ENCODE results near the gene BLACAT1. TPM values are rescaled to one million over a fixed set of nuclear protein-coding genes. Genes with fewer than 3 reads are reported as not detected.

The BLACAT1 gene
- total RNA-seq, 4 donors from 2014 or later = 0.29 to 2.3 (median 0.99) TPM

DNA sequence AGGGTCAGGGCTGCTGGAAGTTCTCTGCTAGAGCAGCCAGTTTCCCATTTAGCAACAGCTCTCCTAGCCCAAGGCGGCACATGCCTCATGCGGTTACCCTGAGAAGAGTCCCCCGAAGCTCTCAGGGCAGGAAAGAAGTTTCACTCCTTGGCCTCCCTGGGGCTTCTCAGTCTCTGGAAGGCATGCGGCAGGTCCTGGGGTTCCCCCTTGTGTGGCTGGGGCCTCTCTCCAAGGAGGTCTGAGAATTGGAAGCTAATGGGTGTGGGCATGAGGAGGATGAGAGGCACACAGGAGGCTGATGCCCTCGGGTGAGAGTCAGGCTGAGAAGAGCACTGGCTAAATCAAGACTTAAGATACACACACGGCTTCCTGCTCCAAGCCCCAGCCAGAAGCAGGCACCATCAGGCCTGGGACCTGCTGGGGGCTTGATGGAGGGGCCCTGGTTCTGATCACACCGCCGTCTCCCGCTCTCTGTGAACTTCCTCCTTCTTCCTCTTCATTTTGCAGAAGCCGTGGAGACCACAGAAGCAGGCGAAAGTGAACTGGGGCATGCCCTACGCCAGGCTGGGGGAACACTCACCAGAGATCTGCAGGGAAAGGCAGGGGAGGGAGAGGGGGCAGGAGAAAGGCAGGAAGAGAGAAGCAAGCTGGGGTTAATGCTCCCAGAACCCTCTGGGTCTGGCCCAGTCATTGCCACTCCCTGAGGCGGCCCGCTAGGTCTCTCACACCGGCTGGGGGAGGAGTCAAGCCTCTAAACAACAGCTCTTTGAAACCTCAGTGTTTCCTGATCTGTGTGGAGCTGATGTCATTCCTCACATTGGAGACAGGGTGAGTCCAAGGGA is 15.1 kb downstream of the BLACAT1 start:
- no peaks in the 10 kb centered on the region for H3K36me3 ChIP-seq
- WGBS, 2 donors = 11 to 35% methylated on average over 7 of the region's 15 CpGs
- intact Hi-C loops (cut with DNase I) = no loop called here
- no peak for DNase-seq
- H3K27me3 ChIP-seq = peaks cover 0 to 14% (median 0%) of the 10 kb centered on the region in 4 donors
- H3K27ac ChIP-seq = peak overlapping the region in 3 of 4 donors; percentile 26 to 62 (median 61)
- TF ChIP-seq, protein P1, sequence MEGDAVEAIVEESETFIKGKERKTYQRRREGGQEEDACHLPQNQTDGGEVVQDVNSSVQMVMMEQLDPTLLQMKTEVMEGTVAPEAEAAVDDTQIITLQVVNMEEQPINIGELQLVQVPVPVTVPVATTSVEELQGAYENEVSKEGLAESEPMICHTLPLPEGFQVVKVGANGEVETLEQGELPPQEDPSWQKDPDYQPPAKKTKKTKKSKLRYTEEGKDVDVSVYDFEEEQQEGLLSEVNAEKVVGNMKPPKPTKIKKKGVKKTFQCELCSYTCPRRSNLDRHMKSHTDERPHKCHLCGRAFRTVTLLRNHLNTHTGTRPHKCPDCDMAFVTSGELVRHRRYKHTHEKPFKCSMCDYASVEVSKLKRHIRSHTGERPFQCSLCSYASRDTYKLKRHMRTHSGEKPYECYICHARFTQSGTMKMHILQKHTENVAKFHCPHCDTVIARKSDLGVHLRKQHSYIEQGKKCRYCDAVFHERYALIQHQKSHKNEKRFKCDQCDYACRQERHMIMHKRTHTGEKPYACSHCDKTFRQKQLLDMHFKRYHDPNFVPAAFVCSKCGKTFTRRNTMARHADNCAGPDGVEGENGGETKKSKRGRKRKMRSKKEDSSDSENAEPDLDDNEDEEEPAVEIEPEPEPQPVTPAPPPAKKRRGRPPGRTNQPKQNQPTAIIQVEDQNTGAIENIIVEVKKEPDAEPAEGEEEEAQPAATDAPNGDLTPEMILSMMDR (IDR thresholded peaks at IDR 0.05) = no peak
- TF ChIP-seq POLR2A (IDR thresholded peaks at IDR 0.05) = peak in 1 of 4 donors; percentile 33
- H3K4me1 ChIP-seq = peaks cover 24 to 62% (median 25%) of the 10 kb centered on the region in 3 donors
- H3K4me3 ChIP-seq = peak overlapping the region in 2 of 4 donors; percentile 6 to 43
- no peaks in the 10 kb centered on the region for H3K9me3 ChIP-seq

DNA sequence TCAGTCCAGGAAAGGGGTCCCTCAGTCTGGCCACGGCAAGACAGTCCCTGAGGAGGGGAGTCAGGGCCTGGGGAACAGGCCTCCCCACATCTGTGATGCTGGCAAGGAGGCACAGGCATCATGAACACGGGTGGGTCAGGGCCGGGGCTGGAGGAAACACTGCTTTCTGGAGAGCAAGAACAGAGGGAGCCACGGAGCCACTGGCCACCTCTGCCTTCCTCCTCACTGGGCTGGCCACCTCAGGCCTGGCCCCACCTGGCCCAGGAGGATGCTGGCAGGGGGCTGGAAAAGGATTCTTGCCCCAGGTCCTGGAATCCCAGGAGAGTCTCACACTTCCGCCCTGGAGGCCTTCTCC is 15.7 kb downstream of the BLACAT1 start:
- H3K9me3 ChIP-seq = no peaks in the 10 kb centered on the region
- H3K4me3 ChIP-seq = no peak overlapping the region
- TF ChIP-seq, protein P1 (IDR thresholded peaks at IDR 0.05) = no peak
- no peak for TF ChIP-seq POLR2A (IDR thresholded peaks at IDR 0.05)
- H3K27ac ChIP-seq = peak overlapping the region in 2 of 4 donors; percentile 26 to 61
- no peak for DNase-seq
- H3K36me3 ChIP-seq = no peaks in the 10 kb centered on the region
- 71 to 73% methylated on average over 1 to 3 of the region's 5 CpGs for WGBS, 2 donors
- intact Hi-C loops (cut with DNase I) = no loop called here
- peaks cover 0 to 20% (median 0%) of the 10 kb centered on the region in 4 donors for H3K27me3 ChIP-seq
- peaks cover 19 to 56% (median 19%) of the 10 kb centered on the region in 3 donors for H3K4me1 ChIP-seq

DNA sequence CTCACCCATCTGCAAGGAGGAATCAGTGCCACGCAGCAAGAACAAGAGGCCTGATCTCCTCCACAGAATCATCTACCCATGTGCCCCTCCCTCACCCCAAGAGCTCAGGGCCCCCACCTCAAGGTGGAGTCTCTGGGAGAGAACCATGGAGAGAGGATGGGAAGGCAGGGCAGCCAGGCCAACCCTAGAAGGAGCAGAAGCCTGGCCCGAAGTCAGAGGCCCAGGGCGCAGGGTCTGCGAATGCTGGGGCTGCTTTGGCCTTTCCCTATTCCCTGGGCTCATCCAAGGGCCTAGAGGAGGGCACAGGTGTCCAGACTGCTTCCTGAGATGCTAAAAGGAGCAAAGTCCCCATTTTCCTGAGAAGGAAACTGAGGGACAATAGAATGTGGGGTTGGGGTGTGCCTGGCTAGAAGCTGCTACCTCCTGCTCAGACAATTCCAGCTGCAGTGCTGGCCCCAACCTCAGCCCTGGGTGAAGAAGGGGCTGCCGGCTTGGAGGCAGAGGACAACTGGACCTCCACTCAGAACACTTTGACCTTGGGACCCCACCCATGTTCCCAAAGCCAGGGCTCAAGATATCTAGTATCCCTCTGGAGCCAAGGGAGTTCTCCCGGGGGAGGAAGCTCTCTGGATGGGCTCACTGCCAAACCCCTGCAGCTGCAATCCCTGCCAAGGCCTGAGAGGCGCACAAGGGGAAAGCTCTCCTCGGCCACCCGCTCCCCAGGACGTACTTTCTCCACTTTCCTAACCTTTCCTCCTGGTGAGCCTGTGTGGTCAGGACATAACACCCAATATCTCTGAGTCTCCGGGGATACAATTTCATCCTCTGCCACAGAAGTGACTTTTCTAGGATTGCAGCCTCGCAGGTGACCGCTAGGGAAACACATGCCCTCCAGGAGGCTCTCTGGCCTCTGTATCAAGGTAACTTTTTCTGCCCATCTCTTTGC is 17.4 kb downstream of the BLACAT1 start:
- no peak for TF ChIP-seq POLR2A (IDR thresholded peaks at IDR 0.05)
- TF ChIP-seq, protein P1 (IDR thresholded peaks at IDR 0.05) = peak in 5 of 6 experiments; percentile 50 to 65 (median 51)
- Histone ChIP-seq H3K9me3 (no peaks in the 10 kb centered on the region), H3K27me3 (peaks cover 0 to 34% (median 0%) of the 10 kb centered on the region in 4 donors), H3K4me3 (no peak overlapping the region), H3K36me3 (no peaks in the 10 kb centered on the region), H3K4me1 (peaks cover 11 to 45% (median 14%) of the 10 kb centered on the region in 3 donors), H3K27ac (no peak overlapping the region)
- DNase-seq = no peak
- 50 to 68% methylated on average over 8 to 11 of the region's 13 CpGs for WGBS, 2 donors
- intact Hi-C loops (cut with DNase I) = no loop called here

DNA sequence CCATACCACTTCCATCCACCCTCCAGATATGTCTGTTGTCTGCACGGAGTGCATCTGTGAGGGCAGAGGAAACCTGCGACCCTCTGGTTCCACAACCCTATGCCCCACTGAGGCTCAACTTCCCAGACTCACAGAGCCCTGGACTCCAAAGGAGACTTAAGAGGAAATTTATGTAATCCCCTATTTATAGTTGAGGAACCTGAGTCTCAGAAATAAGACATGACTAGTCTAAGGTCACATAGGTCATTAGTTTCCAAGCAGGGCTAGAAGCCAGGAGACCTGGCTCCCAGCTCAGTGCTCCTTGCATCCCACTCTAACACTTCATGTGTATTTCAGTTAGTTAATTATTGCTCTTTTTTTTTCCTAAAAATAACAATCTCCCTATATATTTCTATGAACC is 18.3 kb downstream of the BLACAT1 start:
- TF ChIP-seq, protein P1 (IDR thresholded peaks at IDR 0.05) = no peak
- no peak for TF ChIP-seq POLR2A (IDR thresholded peaks at IDR 0.05)
- 65 to 100% methylated on average over 2 of the region's 2 CpGs for WGBS, 2 donors
- peaks cover 0 to 43% (median 0%) of the 10 kb centered on the region in 4 donors for H3K27me3 ChIP-seq
- no peaks in the 10 kb centered on the region for H3K9me3 ChIP-seq
- DNase-seq = no peak
- no peak overlapping the region for H3K27ac ChIP-seq
- H3K4me1 ChIP-seq = peaks cover 11 to 45% (median 14%) of the 10 kb centered on the region in 3 donors
- intact Hi-C loops (cut with DNase I) = no loop called here
- no peaks in the 10 kb centered on the region for H3K36me3 ChIP-seq
- no peak overlapping the region for H3K4me3 ChIP-seq
